ENCODE data around the gene RIC1.

DNA sequence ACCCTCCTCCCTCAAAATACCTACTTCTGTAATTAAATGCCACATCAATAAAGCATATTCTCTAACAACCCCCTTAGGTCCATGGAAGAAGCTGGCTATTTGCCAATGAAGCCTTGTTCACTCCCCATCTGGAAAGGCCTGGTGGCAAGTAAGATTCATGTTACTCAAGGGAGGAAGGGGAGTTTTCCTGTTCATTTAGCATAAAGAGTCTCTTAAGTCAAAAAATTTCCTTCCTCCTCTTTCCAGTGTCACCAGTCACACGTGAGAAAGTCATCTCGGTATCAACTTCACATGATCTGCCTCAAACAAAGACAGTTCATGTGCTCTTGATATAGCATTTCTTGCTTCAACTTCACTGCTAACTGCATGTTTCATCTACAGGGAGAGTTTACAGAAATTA lies 32.7 kb upstream of the RIC1 start:
- TF ChIP-seq, protein P1, sequence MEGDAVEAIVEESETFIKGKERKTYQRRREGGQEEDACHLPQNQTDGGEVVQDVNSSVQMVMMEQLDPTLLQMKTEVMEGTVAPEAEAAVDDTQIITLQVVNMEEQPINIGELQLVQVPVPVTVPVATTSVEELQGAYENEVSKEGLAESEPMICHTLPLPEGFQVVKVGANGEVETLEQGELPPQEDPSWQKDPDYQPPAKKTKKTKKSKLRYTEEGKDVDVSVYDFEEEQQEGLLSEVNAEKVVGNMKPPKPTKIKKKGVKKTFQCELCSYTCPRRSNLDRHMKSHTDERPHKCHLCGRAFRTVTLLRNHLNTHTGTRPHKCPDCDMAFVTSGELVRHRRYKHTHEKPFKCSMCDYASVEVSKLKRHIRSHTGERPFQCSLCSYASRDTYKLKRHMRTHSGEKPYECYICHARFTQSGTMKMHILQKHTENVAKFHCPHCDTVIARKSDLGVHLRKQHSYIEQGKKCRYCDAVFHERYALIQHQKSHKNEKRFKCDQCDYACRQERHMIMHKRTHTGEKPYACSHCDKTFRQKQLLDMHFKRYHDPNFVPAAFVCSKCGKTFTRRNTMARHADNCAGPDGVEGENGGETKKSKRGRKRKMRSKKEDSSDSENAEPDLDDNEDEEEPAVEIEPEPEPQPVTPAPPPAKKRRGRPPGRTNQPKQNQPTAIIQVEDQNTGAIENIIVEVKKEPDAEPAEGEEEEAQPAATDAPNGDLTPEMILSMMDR (IDR thresholded peaks at IDR 0.05), result no peak
- TF ChIP-seq POLR2A (IDR thresholded peaks at IDR 0.05), result no peak
